DND-41 (cell line): ENCODE results near the gene IFITM2.

Source experiments
- CTCF ChIP-seq: IDR thresholded peaks from 2 replicates; pipeline ENCODE4 v1.5.1; 2012; ENCODE audit warnings: borderline replicate concordance, low read length, moderate library complexity, mild to moderate bottlenecking; ENCODE audit not compliant: poor library complexity, severe bottlenecking; ENCODE audit errors: extremely low read depth
- EZH2 ChIP-seq: IDR thresholded peaks from 3 replicates; pipeline ENCODE4 v1.6.1; 2012; ENCODE audit warnings: borderline replicate concordance, low read depth, mild to moderate bottlenecking, moderate library complexity, low read length, inconsistent platforms; ENCODE audit not compliant: severe bottlenecking

GRCh38 chr11:346529-346928 lies 38.9 kb downstream of the IFITM2 start:
- TF ChIP-seq CTCF, result no peak
- no peak for TF ChIP-seq EZH2
